Pancreas (tissue), 10 donors: Measurements from ENCODE around the gene DEPDC7. TPM values are rescaled to one million over a fixed set of nuclear protein-coding genes. Genes with fewer than 3 reads are reported as not detected.

Experiments
- ATAC-seq, 4 donors: fragments of 200-7000 bp; cut with Tn5 transposase; one replicate each; pipeline versions ENCODE4 v1.8.0 to v1.9.1; 2020; ENCODE audit warnings: mild to moderate bottlenecking in 4 of 4, moderate library complexity in 4 of 4
- DNase-seq, 6 donors: peaks; one replicate each; pipeline ENCODE4 v3.0.0-alpha.2; 2020
- FAIRE-seq: peaks from 2 replicates; lab custom pipeline; 2012; peaks lifted over from hg19 to GRCh38; lab: Jason Lieb, UNC
- H3K27ac ChIP-seq, 4 donors: fragments of 200-600 bp; sonication (generic); 1 replicate in 3 of 4; 2 replicates in 1 of 4; pipeline versions ENCODE4 v1.5.0 to v1.8.0; 2020
- H3K27me3 ChIP-seq, 4 donors: fragments of 200-600 bp; one replicate each; pipeline ENCODE4 v1.8.0; 2021
- H3K36me3 ChIP-seq, 3 donors: fragments of 200-600 bp; sonication (generic) in 1 of 3; one replicate each; pipeline versions ENCODE4 v1.5.0 to v1.8.0; 2020 to 2021
- H3K4me1 ChIP-seq, 3 donors: fragments of 200-600 bp; one replicate each; pipeline ENCODE4 v1.8.0; 2021
- H3K4me3 ChIP-seq, 4 donors: fragments of 200-600 bp; sonication (generic) in 2 of 4; one replicate each; pipeline versions ENCODE4 v1.5.0 to v1.8.0; 2020 to 2021
- H3K9me3 ChIP-seq, 4 donors: fragments of 200-600 bp; one replicate each; pipeline ENCODE4 v1.8.0; 2021
- WGBS, 2 donors: extraction: QIAGEN DNeasy Blood & Tissue Kit; methylation state at CpG; one replicate each; pipeline ENCODE4 v1.1.7; 2013; 5-methylcytosine and 5-hydroxymethylcytosine counted together
- intact Hi-C, 3 donors: fragments of 100-400 bp; cut with DNase I; formaldehyde crosslinking; loops; one replicate each; pipeline versions ENCODE4 v1.11.1 to v1.14.2; 2022
- polyA plus RNA-seq, 2 donors: library from polyadenylated mRNA; stranded (reverse); fragments of 200-250 nt; gene quantifications; one replicate each; pipeline ENCODE4 v1.2.3, GENCODE V29; 2013
- total RNA-seq, 6 donors: library from RNA; stranded (reverse); fragmentation: NEBNext Ultra II Directional in 4 of 6; extraction: Animal tissue kit (Norgen Biotek cat#: 25700) in 4 of 6; gene quantifications; one replicate each; pipeline versions ENCODE4 v1.2.1 to v1.2.4, GENCODE V29; 2021 to 2023
- TF ChIP-seq, protein P1 (sequence below), 4 donors: fragments of 200-600 bp; sonication (generic) in 3 of 4; IDR thresholded peaks; one replicate each; pipeline versions ENCODE4 v1.5.0 to v1.8.0; 2021; ENCODE audit warnings: antibody characterized with exemption in 4 of 4
- donor health status: healthy with polysubstance abuse.
- donor health status: DM: no; HTN: no; CAD: no; lungs with moderate emphysema.
- donor health status: DM: no; HTN: no; CAD: no.
- donor health status: control.
- donor health status: control.
- donor health status: Bipolar disorder and iron deficiency.
- donor health status: DM: yes; HTN: yes; CAD: no.
- donor health status: DM: no; HTN: no; CAD: no.
- donor health status: DM: no; HTN: no; CAD: no.
- donor health status: DM: yes; HTN: yes; CAD: no.

Gene DEPDC7
- total and polyA plus RNA-seq, 8 donors = 1.5 to 3.3 (median 2.7) TPM

- H3K4me3 ChIP-seq = no peak overlapping the region
- TF ChIP-seq, protein P1, sequence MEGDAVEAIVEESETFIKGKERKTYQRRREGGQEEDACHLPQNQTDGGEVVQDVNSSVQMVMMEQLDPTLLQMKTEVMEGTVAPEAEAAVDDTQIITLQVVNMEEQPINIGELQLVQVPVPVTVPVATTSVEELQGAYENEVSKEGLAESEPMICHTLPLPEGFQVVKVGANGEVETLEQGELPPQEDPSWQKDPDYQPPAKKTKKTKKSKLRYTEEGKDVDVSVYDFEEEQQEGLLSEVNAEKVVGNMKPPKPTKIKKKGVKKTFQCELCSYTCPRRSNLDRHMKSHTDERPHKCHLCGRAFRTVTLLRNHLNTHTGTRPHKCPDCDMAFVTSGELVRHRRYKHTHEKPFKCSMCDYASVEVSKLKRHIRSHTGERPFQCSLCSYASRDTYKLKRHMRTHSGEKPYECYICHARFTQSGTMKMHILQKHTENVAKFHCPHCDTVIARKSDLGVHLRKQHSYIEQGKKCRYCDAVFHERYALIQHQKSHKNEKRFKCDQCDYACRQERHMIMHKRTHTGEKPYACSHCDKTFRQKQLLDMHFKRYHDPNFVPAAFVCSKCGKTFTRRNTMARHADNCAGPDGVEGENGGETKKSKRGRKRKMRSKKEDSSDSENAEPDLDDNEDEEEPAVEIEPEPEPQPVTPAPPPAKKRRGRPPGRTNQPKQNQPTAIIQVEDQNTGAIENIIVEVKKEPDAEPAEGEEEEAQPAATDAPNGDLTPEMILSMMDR (IDR thresholded peaks at IDR 0.05) = no peak
- no peaks in the 10 kb centered on the region for H3K27me3 ChIP-seq
- DNase-seq (no peak), ATAC-seq (no peak), FAIRE-seq (no peak)
- WGBS, 2 donors = 78 to 83% methylated on average over 1 to 2 of the region's 2 CpGs
- H3K36me3 ChIP-seq = peaks cover 0 to 2% (median 0%) of the 10 kb centered on the region in 3 donors
- no peaks in the 10 kb centered on the region for H3K4me1 ChIP-seq
- no peak overlapping the region for H3K27ac ChIP-seq
- intact Hi-C loops = no loop called here
- no peaks in the 10 kb centered on the region for H3K9me3 ChIP-seq
Observed at GRCh38 chr11:33052231-33052630, 36.6 kb downstream of the DEPDC7 start.

GRCh38 chr11:33055375-33055774 lies 39.7 kb downstream of the DEPDC7 start:
- H3K9me3 ChIP-seq = no peaks in the 10 kb centered on the region
- no peaks in the 10 kb centered on the region for H3K27me3 ChIP-seq
- no peak for FAIRE-seq
- H3K27ac ChIP-seq = no peak overlapping the region
- intact Hi-C loops = no loop called here
- TF ChIP-seq, protein P1 (IDR thresholded peaks at IDR 0.05) = no peak
- ATAC-seq = no peak
- no peaks in the 10 kb centered on the region for H3K4me1 ChIP-seq
- DNase-seq = no peak
- peaks cover 0 to 15% (median 2%) of the 10 kb centered on the region in 3 donors for H3K36me3 ChIP-seq
- no peak overlapping the region for H3K4me3 ChIP-seq

- TF ChIP-seq, protein P1 (IDR thresholded peaks at IDR 0.05) = no peak
- Histone ChIP-seq H3K4me1 (no peaks in the 10 kb centered on the region), H3K4me3 (no peak overlapping the region), H3K9me3 (no peaks in the 10 kb centered on the region), H3K36me3 (peaks cover 0 to 28% (median 2%) of the 10 kb centered on the region in 3 donors), H3K27ac (no peak overlapping the region), H3K27me3 (no peaks in the 10 kb centered on the region)
- intact Hi-C loops = no loop called here
- FAIRE-seq (no peak), ATAC-seq (no peak), DNase-seq (no peak)
- WGBS, 2 donors = 100% methylated on average over 1 of the region's 1 CpG
Observed at GRCh38 chr11:33057284-33057683, 41.6 kb downstream of the DEPDC7 start.

DNA sequence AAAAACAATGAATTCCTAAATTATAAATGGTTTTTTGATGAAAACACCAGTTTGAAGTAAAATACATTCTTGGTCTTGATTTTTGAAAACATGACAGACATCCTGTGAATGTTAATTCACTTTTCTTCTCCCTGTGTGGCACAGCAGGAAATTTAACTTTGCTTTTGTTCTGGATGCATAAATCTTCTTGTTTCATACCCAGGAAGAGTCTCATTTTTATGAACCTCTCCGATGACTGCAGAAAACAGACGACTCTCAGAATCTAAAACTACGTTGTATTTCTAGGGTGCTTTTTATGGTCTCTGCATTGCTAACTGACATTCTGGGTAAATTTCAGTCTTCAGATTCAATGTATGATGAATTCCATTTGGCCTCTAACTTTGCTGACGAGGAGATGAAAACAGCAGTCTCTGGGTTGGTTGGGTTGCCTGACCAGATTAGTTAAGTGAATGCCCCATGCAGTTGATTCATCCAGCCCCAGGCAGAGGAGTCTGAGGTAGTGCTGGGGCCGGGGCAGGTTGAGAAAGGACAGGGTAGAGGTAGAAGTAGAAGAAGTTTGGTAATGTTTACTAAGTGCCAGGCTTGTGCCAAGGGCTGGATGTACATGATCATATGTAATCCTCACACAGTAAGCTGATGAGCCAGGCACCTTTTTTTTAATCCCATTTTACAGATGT lies 43.8 kb downstream of the DEPDC7 start:
- intact Hi-C loops = loop anchor here in 1 of 3 donors (5.0 kb wide), 1 partner anchor 97 kb away; no protein-coding TSS in a partner anchor
- H3K9me3 ChIP-seq = no peaks in the 10 kb centered on the region
- no peak overlapping the region for H3K4me3 ChIP-seq
- DNase-seq = no peak
- H3K36me3 ChIP-seq = peaks cover 0 to 28% (median 2%) of the 10 kb centered on the region in 3 donors
- 90 to 94% methylated on average over 5 of the region's 5 CpGs for WGBS, 2 donors
- no peaks in the 10 kb centered on the region for H3K27me3 ChIP-seq
- FAIRE-seq = no peak
- no peaks in the 10 kb centered on the region for H3K4me1 ChIP-seq
- no peak for ATAC-seq
- no peak overlapping the region for H3K27ac ChIP-seq
- TF ChIP-seq, protein P1 (IDR thresholded peaks at IDR 0.05) = no peak

DNA sequence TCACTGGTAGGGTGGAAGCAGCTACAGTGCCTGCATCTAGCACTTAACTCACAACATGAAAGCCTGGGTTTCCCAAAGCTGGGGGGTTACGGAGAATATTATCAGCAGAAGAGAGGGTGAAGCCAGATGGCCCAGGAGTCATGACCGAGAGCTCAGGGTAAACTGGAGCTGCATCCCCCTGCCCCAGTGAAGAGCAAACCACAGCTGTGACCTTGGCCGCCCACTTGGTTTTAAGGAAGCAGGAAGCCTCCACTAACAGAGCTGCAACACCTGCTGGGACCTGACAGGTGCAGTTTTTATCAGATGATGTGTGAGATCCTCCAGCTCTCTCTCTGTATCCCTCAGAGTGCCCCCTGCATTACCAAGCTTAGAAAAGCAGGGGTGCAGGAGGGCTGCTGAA lies 44.6 kb downstream of the DEPDC7 start:
- ATAC-seq = no peak
- H3K27ac ChIP-seq = no peak overlapping the region
- no peaks in the 10 kb centered on the region for H3K27me3 ChIP-seq
- H3K4me1 ChIP-seq = no peaks in the 10 kb centered on the region
- TF ChIP-seq, protein P1 (IDR thresholded peaks at IDR 0.05) = no peak
- no peak for DNase-seq
- no peaks in the 10 kb centered on the region for H3K9me3 ChIP-seq
- intact Hi-C loops = loop anchor here in 1 of 3 donors (5.0 kb wide), 1 partner anchor 98 kb away; no protein-coding TSS in a partner anchor
- H3K36me3 ChIP-seq = peaks cover 0 to 28% (median 0%) of the 10 kb centered on the region in 3 donors
- H3K4me3 ChIP-seq = no peak overlapping the region
- no peak for FAIRE-seq
- 89 to 95% methylated on average over 3 of the region's 3 CpGs for WGBS, 2 donors
